GM20431 (cell line): ENCODE measurements around the gene NOL3.

Experiments used
- in situ Hi-C: fragments of 300-500 bp; cut with MseI, MboI; formaldehyde crosslinking; loops from one replicate; pipeline ENCODE4 v1.15.0; 2020; ENCODE audit warnings: low sequenced_read_pairs; ENCODE audit not compliant: unreplicated experiment

NOL3 gene

GRCh38 chr16:67154578-67155294 is 15.6 kb upstream of the NOL3 start:
- in situ Hi-C loops: no loop called here

DNA sequence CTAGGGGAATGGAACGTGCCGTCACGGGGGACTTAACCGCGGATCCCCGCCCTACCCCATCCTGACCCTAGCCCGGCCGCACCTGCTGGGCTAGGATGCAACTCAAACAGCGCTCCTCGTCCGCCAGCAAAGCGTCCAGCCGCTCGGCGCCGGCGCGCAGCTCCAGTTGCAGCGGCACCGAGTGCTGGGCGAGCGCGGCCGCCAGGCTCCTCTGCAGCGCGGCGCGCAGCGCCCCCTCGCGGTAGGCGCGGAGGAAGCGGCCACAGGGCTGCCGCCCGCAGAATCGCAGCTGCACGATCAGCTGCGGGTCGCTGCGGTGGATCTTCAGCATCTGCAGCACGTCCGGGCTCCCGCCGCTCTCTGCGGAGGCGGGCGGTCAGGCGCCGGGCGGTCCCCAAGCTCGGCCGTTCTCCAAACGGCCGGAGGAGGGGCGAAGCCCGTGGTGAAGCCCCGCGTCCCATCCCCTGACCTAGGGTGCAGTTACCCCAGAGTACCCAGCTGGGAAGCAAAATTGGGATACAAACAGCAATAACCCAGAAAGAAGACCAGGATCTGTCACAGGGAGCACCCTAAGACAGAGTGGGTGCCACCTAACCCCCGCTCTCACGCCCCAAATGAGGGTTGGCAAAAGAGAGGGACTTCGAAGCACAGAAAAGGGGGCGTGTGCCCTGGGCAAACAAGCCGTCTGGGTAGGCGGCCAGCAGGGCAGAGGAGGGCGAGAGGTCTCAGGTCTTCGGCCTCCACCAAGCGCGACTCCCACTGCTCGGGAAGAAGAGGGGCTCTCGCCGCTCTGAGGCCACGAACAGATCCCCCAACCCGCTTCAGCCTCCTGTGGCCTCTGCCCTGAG is 14.8 kb upstream of the NOL3 start:
- in situ Hi-C loops: no loop called here

DNA sequence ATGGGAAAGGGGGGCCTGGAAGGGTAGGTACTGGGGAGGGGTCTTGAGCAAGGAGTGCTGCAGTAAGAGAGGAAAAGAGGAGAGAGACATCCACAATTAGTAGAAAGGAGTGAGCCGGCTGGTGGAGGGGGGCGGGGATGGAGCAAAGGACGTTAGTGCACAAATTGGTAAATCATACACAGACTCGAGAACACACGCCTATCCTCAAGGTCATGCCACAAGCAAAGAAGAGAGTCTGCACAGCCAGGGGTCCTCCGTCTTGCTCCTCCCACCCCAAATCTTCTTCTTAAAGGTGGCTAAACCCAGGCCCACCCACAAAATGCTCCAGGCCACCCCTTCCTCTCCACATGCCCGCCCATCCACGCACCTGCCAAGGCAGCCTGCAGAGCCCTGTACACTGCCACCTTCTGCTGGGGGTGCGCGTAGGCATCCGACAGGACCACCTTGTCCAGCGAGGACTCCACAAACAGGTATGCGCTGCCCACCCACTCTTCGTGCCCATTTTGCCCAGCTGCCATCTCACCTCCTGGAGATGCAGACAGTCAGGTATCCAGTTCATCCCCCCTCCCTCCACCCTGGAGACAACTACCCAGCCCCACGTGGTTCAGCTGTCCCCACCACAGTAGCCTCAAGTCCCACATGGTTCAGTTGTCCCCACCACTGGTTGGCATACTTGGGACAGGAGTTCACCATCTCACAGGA is 14.0 kb upstream of the NOL3 start:
- in situ Hi-C loops: no loop called here

DNA sequence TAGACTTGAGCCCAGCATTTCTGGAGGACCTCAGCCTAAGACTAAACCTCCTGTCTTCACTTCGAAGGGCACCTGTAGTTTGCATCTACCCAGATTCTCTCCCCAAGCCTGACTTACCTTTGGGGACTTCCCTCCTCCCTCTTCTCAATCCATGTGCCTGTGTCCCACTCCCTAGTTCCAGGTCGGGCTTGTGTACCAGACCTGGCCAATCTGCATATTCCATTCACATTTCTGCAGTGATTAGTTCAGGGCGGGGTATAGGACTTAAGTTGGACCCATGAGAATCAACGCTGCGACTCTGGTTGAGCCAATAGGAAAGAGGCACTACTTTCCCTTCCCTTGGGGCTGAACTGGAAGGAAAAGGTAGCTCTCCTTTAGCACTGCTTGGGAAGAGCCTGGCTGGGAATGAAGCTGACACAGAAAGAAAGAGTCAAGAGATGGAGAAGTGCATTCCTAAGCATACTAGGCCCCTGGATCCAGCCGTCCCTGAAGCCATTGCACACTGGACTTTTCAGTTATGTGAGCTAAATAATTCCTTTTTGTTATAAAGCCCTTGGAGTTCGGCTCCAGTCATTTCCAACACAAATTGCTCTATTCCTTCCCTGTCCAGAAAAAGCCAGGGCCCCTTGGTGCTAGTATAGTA is 13.1 kb upstream of the NOL3 start:
- in situ Hi-C loops: no loop called here

DNA sequence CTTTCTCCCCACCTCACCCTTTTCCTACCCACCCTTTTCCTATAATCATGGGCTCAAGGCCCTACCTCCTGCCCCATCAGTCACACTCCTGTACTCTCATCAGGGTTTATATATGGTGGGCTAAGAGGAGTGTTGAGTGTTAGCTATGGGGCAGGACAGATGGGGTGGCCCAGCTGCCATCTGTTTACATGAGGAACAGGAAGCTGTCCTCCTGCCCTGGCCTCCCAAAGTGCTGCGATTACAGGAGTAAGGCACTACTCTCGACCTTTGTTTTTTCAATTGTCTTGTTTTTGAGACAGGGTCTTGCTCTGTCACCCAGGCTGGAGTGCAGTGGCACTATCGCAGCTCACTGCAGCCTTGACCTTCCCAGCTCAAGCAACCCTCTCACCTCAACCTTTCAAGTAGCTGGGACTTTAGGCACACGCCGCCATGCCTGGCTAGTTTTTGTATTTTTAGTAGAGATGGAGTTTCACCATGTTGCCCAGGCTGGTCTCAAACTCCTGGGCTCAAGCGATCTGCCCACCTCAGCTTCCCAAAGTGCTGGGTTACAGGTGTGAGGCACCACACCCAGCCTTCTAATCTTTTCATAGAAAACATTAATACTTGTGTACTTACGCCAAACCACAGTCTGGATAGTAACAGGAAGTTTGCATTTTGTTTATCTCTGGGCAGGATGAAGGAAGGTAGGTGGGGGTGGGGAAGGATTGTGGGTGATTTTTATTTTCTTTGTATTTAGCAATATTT is 12.3 kb upstream of the NOL3 start:
- in situ Hi-C loops: no loop called here

DNA sequence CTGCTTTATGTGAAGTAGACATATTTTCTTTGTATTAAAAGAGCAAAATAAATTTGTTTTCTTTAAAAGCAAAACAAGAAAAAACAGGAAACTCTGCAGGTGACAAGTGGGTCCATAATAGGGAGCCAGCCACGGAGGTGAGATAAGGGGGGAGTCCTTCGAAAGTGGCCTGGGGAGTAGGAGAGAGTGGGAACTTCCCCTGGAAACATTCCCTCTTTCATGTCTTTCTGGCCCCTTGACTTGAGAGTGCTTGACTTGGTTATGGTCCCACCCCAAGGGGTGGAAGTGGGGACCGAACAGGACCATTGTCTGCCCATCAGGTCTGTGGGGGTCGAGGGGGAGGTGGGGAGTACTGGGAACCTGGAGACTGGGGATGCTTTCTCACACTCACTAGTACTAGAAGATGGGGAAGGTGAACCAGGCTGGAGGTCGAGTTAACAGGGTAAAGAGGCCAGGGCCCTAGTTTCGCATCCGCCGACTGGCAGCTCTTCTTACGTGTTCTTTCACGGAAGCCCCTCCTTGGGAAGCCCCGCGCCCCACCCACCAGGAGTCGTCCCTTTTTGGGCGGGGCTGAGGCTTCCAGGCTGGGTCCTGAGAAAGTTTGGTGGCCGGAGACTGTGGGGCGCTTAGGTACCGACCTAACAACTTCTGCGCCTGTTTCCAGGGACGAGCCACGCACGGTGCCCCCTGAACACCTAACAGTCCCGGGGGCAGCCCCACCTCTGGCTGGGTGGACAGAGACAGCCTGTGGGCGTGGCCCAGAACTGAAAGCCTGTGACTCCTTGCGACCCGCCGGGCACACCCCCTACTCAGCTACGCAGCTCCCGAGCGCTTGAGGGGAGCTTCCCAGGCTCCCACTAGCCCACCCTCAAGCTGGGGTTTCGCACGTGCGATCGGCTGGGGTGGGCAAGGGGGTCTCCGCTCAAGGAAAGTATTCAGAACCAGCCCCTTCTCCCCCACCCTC is 11.4 kb upstream of the NOL3 start:
- in situ Hi-C loops: no loop called here

GRCh38 chr16:67161595-67162058 is 8.7 kb upstream of the NOL3 start:
- in situ Hi-C loops: no loop called here

DNA sequence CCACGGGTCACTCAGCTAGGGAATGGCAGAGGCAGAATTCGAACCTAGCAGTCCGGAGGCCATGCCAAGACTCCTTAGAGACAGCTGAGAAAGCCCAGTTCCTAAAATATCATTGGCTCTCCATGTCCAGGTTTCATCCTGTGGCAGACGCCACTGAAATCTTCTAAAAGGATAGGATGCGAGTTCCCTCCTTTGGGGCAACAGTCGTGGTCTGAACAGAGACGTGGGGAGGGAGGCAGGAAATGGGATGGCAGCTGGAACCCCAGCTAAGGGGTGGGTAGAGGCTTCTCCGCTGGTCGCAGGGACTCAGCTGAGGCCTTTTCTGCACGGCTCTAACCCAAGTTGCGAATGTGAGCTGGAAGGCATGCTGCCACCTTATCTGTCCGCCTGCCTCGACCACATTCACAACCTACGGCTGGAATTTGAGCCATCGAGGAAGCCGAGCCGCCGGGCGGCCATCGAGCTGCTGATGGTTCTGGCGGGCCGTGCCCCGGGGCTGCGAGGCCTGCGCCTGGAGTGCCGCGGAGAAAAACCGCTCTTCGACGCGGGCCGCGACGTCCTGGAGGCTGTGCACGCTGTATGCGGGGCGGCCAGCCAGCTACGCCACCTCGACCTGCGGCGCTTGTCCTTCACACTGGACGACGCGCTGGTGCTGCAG is 7.7 kb upstream of the NOL3 start:
- in situ Hi-C loops: no loop called here

- in situ Hi-C loops: no loop called here
Measured at GRCh38 chr16:67163164-67163998, 7.0 kb upstream of the NOL3 start.

DNA sequence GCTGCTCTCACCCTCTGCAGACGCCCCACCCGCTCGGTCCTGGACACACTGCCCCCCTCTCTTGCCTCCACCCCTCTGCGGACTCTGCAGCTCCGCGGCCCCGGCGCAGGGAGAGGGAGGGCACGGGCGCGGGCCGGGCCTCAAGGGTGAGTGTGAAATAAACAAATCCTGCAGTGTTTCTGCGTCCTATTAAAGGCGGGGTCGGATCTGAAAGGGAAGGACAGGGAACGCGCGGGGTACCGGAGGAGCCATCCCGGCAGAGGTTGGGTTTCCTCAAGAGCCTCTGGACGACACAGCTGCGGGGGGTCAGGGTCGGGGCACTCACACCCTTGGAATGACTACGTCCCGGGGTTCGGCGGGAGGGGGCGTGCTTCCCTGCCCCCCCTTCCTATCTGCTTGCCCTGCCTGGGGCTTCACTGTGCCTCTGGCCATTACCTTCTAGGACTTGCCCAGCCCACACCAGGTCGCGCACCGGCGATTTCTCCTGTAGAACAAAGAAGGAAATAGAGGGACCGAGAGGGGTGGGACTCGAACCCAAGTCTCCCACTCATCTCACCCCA is 6.3 kb upstream of the NOL3 start:
- in situ Hi-C loops: no loop called here

GRCh38 chr16:67164599-67165061 is 5.7 kb upstream of the NOL3 start, which contains the start of gene HSF4:
HSF4 (plus strand) TSS chr16:67164745; CDS start chr16:67164812, 67 bp downstream.
- in situ Hi-C loops: no loop called here

GRCh38 chr16:67165121-67166078 is 4.9 kb upstream of the NOL3 start:
- in situ Hi-C loops: no loop called here

DNA sequence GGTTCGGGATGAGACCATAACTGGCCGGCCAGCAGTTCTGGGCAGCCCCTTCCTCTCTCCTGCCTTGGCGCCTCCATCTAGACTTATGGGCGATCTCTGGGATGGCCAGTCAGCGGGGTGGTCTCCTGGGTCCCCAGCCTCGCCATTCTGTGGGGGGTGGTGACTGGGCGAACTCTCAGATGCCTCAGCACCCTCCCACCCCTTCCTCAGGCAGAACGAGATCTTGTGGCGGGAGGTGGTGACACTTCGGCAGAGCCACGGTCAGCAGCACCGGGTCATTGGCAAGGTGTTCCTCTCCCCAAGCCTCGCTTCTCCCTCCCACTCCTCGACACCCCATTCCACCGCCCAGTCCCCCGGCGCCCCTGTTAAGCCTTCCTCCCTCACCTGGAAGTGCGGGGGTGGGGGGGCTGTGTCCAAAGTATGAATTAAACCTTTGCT is 4.2 kb upstream of the NOL3 start:
- in situ Hi-C loops: no loop called here

DNA sequence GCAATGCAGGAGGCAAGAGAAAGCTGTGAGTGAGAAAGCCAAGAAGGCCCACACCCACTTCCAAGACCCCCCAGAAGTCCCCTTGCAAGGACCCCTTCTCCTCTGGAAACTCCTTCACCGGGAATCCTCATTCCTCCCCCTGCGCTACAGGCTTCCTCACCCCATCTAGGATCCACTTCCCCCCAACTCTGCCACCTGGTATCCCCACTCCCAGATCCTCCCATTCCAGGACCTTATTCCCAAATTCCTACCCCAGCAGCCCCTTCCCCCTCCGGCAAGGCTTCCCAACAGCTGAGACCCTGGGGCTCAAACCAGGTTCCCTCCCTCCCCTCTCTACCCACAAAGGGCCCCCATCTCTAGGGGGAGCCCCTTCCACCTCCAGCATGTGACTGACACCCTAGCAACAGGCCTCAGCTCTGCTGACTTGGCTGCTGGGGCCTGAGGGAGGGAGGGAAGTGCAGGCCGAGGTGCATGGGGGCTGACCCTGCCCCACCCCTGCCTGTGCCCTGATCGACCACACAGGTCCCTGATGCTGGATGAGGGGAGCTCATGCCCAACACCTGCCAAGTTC is 3.7 kb upstream of the NOL3 start:
- in situ Hi-C loops: no loop called here

DNA sequence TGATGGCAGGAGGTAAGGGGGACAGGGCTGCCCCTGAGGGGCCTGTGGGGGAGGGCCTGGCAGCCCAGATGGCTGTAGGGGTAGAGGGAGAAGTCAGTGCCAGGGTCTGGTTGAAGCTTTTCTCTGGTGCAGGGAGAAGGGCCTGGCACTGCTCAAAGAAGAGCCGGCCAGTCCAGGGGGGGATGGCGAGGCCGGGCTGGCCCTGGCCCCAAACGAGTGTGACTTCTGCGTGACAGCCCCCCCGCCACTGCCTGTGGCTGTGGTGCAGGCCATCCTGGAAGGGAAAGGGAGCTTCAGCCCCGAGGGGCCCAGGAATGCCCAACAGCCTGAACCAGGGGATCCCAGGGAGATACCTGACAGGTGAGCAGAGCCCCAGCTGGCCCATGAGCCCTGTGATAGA is 2.8 kb upstream of the NOL3 start:
- in situ Hi-C loops: no loop called here
